Activated CD8-positive, alpha-beta memory T cell treated with anti-CD3 and anti-CD28 coated beads for 36 hours (primary cell): ENCODE data around the gene RTN1. TPM values are rescaled to one million over a fixed set of nuclear protein-coding genes. Genes with fewer than 3 reads are reported as not detected.

ENCODE experiments used
- CTCF ChIA-PET: fragments of 350-600 bp; sonication (Branson Sonifier 250); formaldehyde crosslinking; loops from one replicate; lab custom pipeline; 2021; ENCODE audit warnings: antibody characterized with exemption; lab: Charles Lee
- POLR2A ChIA-PET: fragments of 350-600 bp; sonication (Branson Sonifier 250); formaldehyde crosslinking; loops from one replicate; lab custom pipeline; 2021; ENCODE audit warnings: antibody characterized with exemption; lab: Charles Lee
- total RNA-seq, 2 experiments: library from RNA; stranded (reverse); gene quantifications; one replicate each; pipeline ENCODE4 v1.2.3, GENCODE V29; 2021

Gene RTN1
- total RNA-seq, 2 experiments from 2014 or later = not detected

- CTCF ChIA-PET = no interaction called here
- POLR2A ChIA-PET = no interaction called here
Measured at GRCh38 chr14:59852350-59852749, 18.2 kb downstream of the RTN1 start.

DNA sequence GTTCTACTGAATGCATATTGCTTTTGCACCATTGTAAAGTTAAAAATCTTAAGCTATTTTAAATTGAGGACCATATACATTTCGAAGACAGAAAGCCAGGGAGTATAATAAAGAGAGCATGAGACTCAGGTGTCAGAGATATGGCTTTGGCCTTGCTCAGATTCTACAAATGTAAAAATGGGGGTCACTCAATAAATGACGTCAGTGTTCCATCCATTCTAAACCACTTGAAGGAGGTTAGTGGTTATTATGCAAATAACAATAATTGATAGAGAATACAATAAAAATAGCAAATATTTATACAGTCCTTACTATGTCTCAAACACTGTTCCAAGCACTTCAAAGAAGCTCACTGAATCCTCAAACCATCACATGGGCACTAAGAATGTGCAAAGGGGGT, 20.1 kb downstream of the RTN1 start:
- ChIA-PET CTCF (no interaction called here), POLR2A (no interaction called here)

GRCh38 chr14:59849411-59850130, 21.0 kb downstream of the RTN1 start:
- ChIA-PET POLR2A (no interaction called here), CTCF (no interaction called here)

GRCh38 chr14:59848671-59849070, 21.9 kb downstream of the RTN1 start:
- CTCF ChIA-PET = no interaction called here
- POLR2A ChIA-PET = no interaction called here

GRCh38 chr14:59847711-59848110, 22.9 kb downstream of the RTN1 start:
- ChIA-PET CTCF (no interaction called here), POLR2A (no interaction called here)

GRCh38 chr14:59846595-59846994, 24.0 kb downstream of the RTN1 start:
- ChIA-PET CTCF (no interaction called here), POLR2A (no interaction called here)

DNA sequence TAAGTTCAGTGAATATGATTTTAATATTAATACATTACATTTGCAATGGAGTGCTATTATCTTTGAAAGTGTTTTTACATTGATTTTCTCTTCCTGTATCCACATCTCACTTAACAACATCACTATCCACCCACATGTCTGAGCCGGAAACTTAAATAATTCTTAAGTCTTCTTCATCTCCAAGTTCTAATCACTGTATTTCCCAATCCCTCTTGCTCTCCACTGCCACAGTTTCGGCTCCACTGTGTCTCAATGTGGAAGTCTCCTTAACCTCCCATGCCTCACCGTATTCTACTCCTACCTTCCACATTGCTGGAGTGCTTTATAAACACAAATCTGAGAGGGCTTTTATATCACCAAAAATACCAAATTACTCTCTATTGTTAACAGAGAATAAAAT, 25.3 kb downstream of the RTN1 start:
- CTCF ChIA-PET = no interaction called here
- POLR2A ChIA-PET = no interaction called here

- ChIA-PET POLR2A (no interaction called here), CTCF (no interaction called here)
Measured at GRCh38 chr14:59844186-59844812, 26.3 kb downstream of the RTN1 start.

DNA sequence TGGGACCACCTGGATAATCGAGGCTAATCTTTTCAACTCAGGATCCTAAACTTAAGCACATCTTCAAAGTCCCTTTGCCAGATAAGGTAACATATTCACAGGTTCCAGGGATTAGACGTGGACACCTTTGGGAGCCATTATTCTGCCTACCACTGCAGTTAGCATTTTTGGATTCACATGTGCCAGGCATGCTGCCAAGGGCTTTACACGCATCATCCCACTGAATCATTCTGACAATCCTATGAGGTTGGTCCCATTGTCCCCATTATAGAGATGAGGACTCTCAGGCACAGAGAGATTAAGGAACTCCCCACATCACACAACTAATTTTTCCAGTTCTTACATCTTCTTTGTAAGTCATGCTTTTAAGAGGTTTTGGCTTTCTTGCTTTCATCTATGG, 34.5 kb downstream of the RTN1 start:
- POLR2A ChIA-PET = no interaction called here

GRCh38 chr14:59832653-59833294, 37.8 kb downstream of the RTN1 start:
- CTCF ChIA-PET = no interaction called here
- POLR2A ChIA-PET = no interaction called here

More for the DNA sequence above, 34.5 kb downstream of the RTN1 start:
- CTCF ChIA-PET = no interaction called here

DNA sequence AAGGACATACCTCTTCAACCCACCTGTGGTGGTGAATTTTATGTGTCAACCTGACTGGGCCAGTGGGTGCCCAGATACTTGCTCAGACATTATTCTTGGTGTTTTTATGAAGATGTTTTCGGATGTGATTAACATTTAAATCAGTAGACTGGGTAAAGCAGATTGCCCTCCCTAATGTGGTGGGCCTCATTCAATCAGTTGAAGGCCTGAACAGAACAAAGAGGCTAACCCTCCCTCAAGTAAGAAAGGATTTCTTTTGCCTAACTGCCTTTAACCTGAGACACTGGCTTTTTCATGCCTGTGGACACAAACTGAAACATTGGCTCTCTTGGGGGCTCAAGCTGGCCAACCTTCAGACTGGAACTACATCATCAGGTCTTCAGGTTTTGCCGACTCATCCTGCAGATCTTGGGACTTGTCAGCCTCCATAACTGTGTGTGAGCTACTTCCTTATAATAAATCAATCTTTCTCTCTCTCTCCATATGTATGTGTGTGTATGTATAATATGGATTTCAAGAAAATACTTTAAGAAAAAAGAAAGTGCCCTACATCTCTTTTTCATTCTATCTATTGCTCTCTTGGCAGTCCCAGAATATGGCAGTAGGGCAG, 39.4 kb downstream of the RTN1 start:
- POLR2A ChIA-PET = no interaction called here
- CTCF ChIA-PET = no interaction called here

DNA sequence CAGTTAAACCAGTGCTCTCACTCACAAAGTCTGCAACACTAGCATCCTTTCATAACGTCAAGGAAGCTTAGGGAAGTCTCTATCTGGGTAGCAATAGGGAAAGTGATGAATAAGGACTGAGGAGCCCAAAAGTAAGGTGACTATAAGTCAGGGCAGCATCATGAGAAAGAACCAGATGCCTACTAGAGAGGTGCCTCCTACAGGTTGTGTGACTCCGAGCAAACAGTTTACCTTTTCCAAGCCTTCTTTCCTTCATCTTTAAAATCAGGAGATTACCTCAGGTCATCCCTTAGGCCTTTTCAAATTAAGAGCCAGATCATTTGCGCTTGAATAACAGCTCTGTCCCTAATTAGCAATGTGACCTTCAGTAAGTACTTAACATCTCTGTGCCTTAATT, 40.2 kb downstream of the RTN1 start:
- ChIA-PET POLR2A (no interaction called here), CTCF (interaction anchor here (0.6 kb wide), 1 partner anchor 23 kb away, joined by 3 read pairs; no protein-coding TSS in a partner anchor)

DNA sequence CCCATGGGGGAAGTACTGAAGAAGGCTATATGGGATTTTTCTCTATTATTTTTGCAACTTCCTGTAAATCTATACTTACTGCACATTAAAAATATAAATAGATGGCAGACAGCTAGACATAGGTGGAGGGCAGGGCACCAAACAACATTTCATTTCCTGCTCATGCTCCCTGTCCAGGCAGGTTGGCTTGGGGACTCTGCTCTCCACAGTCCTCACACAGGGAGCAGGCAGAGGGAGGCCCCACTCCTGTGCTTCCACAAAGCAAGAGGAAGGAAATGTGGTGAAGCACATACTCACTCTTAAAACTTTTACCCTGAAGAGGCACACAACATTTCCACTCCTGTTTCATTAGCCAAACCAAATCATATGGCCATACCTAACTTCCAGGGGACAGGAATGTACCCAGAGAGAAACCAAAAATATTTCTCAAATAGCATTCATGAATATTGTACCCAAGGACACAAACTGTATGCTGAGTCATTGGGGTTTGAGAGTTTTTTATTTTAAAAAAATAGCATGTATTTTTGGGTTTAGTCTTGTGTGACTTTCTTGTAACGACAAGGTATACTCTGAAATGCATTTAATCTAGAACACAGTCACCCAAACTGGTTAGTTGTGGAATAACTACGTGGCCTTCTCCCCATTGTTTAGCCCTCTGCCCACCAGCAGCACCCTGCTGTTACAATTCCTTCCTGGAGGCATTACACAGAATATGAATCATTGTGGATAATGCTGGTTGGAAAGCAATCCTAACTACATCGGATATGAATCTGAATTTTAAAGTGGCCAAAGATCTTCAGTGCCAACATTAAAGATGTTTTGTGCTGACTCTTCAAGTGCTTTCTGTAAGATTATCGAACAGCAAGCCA, 40.9 kb downstream of the RTN1 start:
- ChIA-PET POLR2A (no interaction called here), CTCF (interaction anchor here (0.6 kb wide), 1 partner anchor 24 kb away, joined by 3 read pairs; no protein-coding TSS in a partner anchor)

DNA sequence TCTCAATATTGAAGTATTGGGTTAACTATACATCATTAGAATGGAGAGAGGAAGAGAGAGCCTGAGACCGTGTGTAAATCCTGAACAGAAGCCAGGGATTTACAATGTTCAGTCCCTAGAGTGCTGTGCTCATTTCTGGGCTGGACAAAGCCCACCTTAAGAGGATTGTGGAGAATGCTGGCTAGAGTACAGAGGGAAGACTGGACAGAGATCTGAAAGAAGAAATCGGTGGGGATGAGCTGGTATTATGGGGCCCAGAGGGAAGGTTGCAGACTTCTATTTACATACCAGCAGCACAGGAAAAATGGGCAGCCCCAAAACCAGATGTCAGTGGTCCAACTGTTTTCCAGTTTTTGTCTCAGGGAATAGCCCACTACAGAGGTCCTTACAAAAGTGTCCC, 42.3 kb downstream of the RTN1 start:
- CTCF ChIA-PET = no interaction called here

DNA sequence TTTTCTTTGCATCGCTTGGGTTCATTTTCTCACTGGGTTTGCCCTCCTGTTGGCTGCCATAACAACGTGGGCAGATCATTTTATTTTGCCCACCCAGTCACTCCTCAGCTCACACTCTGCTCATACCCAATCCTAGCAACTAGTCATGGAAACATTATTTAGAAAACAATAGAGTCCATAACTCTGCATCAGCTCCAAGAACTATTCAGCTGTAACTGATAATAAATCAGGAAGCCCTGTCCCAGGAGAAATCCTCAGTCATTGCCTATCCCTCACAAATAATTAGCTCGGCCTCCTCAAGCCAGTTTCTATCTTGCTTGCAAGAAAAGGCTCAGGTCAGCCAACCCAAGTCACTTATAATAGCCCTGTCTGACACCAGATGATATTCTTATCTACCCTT, 43.2 kb downstream of the RTN1 start:
- POLR2A ChIA-PET = no interaction called here
- CTCF ChIA-PET = no interaction called here

More for the DNA sequence above, 42.3 kb downstream of the RTN1 start:
- POLR2A ChIA-PET = no interaction called here

DNA sequence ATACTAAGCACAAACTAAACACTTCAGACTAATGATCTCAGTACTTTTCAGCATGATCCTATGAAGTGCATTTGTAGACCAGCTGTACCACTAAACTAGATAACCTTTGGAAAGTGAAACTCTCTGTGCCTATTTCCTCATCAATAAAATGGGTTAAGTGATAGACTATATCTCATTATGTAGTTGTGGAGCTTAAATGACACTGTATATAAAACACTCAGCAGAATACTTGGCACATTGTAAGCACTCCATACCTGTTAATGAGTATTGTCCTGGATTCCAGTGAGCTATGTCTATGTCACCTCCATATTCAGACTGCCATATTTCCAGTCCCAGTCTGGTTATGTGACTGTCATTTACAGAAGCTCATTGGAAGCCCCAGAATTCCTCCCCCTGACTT, 44.4 kb downstream of the RTN1 start:
- ChIA-PET POLR2A (no interaction called here), CTCF (no interaction called here)

- ChIA-PET CTCF (no interaction called here), POLR2A (no interaction called here)
Measured at GRCh38 chr14:59823179-59823578, 47.4 kb downstream of the RTN1 start.

DNA sequence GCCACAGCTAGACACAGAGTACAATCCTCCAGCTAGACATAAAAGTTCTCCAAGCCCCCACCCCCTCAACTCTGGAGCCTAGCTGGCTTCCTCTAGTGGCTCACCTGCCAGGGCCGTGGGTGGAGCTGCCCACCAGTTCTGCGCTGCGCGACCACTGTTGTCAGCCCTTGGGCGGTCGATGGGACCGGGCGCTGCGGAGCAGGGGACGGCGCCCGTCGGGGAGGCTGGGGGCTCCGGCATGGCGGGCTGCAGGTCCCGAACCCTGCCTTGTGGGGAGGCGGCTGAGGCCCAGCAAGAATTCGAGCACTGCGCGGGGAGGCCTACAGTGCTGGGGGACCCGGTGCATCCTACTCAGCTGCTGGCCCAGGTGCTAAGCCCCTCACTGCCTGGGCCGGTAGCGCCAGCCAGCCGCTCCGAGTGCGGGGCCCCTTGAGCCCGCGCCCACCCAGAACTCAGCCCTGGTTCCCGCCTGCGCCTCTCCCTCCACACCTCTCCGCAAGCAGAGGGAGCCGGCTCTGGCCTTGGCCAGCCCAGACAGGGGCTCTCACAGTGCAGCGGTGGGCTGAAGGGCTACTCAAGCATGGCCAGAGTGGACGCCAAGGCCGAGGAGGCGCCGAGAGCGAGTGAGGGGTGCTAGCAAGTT, 51.0 kb downstream of the RTN1 start:
- CTCF ChIA-PET = interaction anchor here (0.6 to 0.7 kb wide), 2 partner anchors 25 to 74 kb away, joined by 3 read pairs; no protein-coding TSS in a partner anchor
- POLR2A ChIA-PET = no interaction called here

GRCh38 chr14:59816941-59817340, 53.6 kb downstream of the RTN1 start:
- ChIA-PET CTCF (no interaction called here), POLR2A (no interaction called here)
